ENCODE data around the gene CPA5. TPM values are rescaled to one million over a fixed set of nuclear protein-coding genes. Genes with fewer than 3 reads are reported as not detected.

The CPA5 gene
- total and polyA plus RNA-seq, 2 donors (not counting 3 experiments of a cell fraction or from before 2014, with no cell fraction given) = not detected

- ChIA-PET POLR2A (no interaction called here), CTCF (no interaction called here)
- no peaks in the 10 kb centered on the region for H3K27me3 ChIP-seq (ENCODE audit: control insufficient read depth in 2 of 2, insufficient read depth in 2 of 2, low read length in 2 of 2)
- intact Hi-C loops (cut with micrococcal nuclease) (no loop called here), dilution Hi-C loops (cut with MboI; ENCODE audit: extremely low pct_ligation_motif_present, low sequenced_read_pairs) (no loop called here)
- no peaks in the 10 kb centered on the region for H3K79me2 ChIP-seq (ENCODE audit: control insufficient read depth, insufficient read depth, low read length)
- no peak overlapping the region for H2AFZ ChIP-seq (ENCODE audit: low read depth, low read length)
- no peaks in the 10 kb centered on the region for H4K20me1 ChIP-seq (replicated peaks; ENCODE audit: control insufficient read depth, extremely low read depth, insufficient read depth, low read length)
- DNase-seq (ENCODE audit: low read depth, low spot score) (no peak), FAIRE-seq (no peak)
- no peaks in the 10 kb centered on the region for H3K9me1 ChIP-seq (replicated peaks; ENCODE audit: control insufficient read depth, extremely low read depth, insufficient read depth, low read length)
- no peak for TF ChIP-seq GATA2 (IDR thresholded peaks at IDR 0.05; ENCODE audit: insufficient read depth, insufficient read length, low read depth, low read length)
- TF ChIP-seq MAX (IDR thresholded peaks at IDR 0.05; ENCODE audit: insufficient read depth, insufficient read length) = no peak
- TF ChIP-seq POLR2AphosphoS5 (IDR thresholded peaks at IDR 0.05; ENCODE audit: insufficient read depth, low read depth, low read length) = no peak
- TF ChIP-seq FOS (IDR thresholded peaks at IDR 0.05; ENCODE audit: borderline replicate concordance, insufficient read depth, low read length) = no peak
- no peak for TF ChIP-seq POLR2A (IDR thresholded peaks at IDR 0.05; ENCODE audit: low read depth, low read length)
- TF ChIP-seq EZH2 (IDR thresholded peaks at IDR 0.05; ENCODE audit: borderline replicate concordance, low read depth, low read length, severe bottlenecking) = no peak
- TF ChIP-seq CTCF (IDR thresholded peaks at IDR 0.05; ENCODE audit: extremely low read depth in 1 of 2, insufficient read depth in 1 of 2, low read depth in 1 of 2, low read length in 2 of 2) = no peak
- H3K36me3 ChIP-seq (ENCODE audit: control insufficient read depth in 2 of 2, extremely low read depth in 1 of 2, insufficient read depth in 2 of 2, low read length in 2 of 2) = peaks cover 0 to 2% of the 10 kb centered on the region in 2 experiments
- no peak overlapping the region for H3K4me2 ChIP-seq (ENCODE audit: insufficient read depth, low read length)
- BruUV-seq (replicated peaks) = no TSS peak
- no peak overlapping the region for H3K9ac ChIP-seq (replicated peaks; ENCODE audit: extremely low read depth, insufficient read depth, low read length)
- no peaks in the 10 kb centered on the region for H3K4me1 ChIP-seq (ENCODE audit: control insufficient read depth, extremely low read depth, insufficient read depth, low read length)
- no peak overlapping the region for H3K27ac ChIP-seq (ENCODE audit: insufficient read depth, low read depth, low read length)
- H3K4me3 ChIP-seq (replicated peaks in 1 of 3; ENCODE audit: insufficient read depth in 1 of 3, low read depth in 1 of 3, low read length in 3 of 3) = no peak overlapping the region
- H3K9me3 ChIP-seq (replicated peaks; ENCODE audit: control insufficient read depth, insufficient read depth, low read length) = no peaks in the 10 kb centered on the region
These were observed 65.1 kb downstream of the CPA5 start for GRCh38 chr7:130409712-130410072.
